GM12873 (cell line): ENCODE data around the gene GCHFR.
A peak's percentile ranks its signal among the peaks of the same experiment; 100 is the strongest.

ENCODE experiments used
- CTCF ChIP-seq: IDR thresholded peaks from 2 replicates; pipeline ENCODE4 v1.5.1; 2012; ENCODE audit warnings: low read depth, mild to moderate bottlenecking, moderate library complexity, low read length, control low read depth; ENCODE audit not compliant: insufficient read depth; ENCODE audit errors: missing control alignments

The GCHFR gene

GRCh38 chr15:40766906-40767837 lies 3.3 kb downstream of the GCHFR start:
- no peak for TF ChIP-seq CTCF

DNA sequence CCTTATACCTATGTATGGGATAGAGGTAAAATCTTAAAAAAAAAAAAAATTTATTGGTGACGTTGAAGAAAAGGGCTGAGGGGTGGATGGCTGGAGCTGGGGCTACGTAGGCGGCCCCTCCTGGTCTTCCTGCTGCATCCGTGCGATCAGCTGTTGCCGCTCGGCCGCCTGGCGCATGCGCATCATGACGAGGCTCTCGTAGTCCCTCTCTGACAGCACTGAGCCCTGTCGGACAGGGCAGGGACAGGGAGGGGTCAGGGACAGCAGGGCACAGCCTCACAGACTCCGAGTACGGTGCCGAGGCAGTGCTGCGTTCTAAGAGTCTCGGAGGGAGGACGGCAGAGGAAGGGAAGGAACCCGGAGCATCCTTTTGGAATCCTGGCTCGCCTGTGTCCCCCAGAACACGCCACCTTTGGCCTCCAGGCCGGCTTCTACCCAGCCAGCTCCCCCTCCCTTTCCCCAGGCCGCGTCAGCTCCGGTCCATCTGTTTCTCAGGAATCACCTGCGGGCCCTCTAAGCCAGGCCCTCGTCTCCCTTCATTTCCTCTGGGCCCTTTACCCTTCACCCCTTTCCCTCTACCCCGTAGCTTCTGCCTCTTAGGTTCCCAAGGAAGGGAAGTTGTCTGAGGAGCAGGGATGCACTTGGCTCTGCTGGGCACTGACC lies 4.1 kb downstream of the GCHFR start:
- no peak for TF ChIP-seq CTCF

- peak; percentile 36 for TF ChIP-seq CTCF
Observed at GRCh38 chr15:40768521-40769273, 4.8 kb downstream of the GCHFR start.

GRCh38 chr15:40769274-40770146 lies 5.6 kb downstream of the GCHFR start, which contains the start of gene C15orf62:
Gene C15orf62 (plus strand): TSS chr15:40769980. CDS start chr15:40770496, 516 bp downstream.
- no peak for TF ChIP-seq CTCF

- TF ChIP-seq CTCF = no peak
Observed at GRCh38 chr15:40770147-40770721, 6.4 kb downstream of the GCHFR start.

GRCh38 chr15:40771242-40771641 lies 7.4 kb downstream of the GCHFR start:
- TF ChIP-seq CTCF = no peak
